Neural crest cell (in vitro differentiated cells): Measurements from ENCODE around the gene KCNK5. TPM values are rescaled to one million over a fixed set of nuclear protein-coding genes. Genes with fewer than 3 reads are reported as not detected.
A peak's percentile ranks its signal among the peaks of the same experiment; 100 is the strongest.

ENCODE experiments used
- DNase-seq: peaks from one replicate; pipeline ENCODE4 v3.0.0; 2021; ENCODE audit warnings: low read depth, mixed read lengths, low spot score
- H3K27ac Mint-ChIP-seq: one replicate; pipeline ENCODE4 v1.8.0; 2021; ENCODE audit warnings: mild to moderate bottlenecking, mixed read lengths; ENCODE audit not compliant: unreplicated experiment
- H3K27me3 Mint-ChIP-seq: 2 replicates; pipeline ENCODE4 v1.8.0; 2021; ENCODE audit warnings: low read depth, mild to moderate bottlenecking, mixed read lengths
- H3K36me3 Mint-ChIP-seq: 2 replicates; pipeline ENCODE4 v1.8.0; 2021; ENCODE audit warnings: low read depth, mild to moderate bottlenecking, mixed read lengths
- H3K4me1 Mint-ChIP-seq: 2 replicates; pipeline ENCODE4 v1.8.0; 2021; ENCODE audit warnings: mixed read lengths
- H3K4me3 Mint-ChIP-seq: one replicate; pipeline ENCODE4 v1.8.0; 2021; ENCODE audit warnings: mild to moderate bottlenecking, mixed read lengths
- H3K9me3 Mint-ChIP-seq: 2 replicates; pipeline ENCODE4 v1.8.0; 2021; ENCODE audit warnings: mixed read lengths
- CTCF ChIP-seq: fragments of 200-600 bp; sonication (generic); conservative IDR thresholded peaks from 2 replicates; pipeline ENCODE4 v1.5.0; 2021; ENCODE audit warnings: antibody characterized with exemption, mild to moderate bottlenecking
- total RNA-seq: library from RNA; stranded (reverse); gene quantifications from 2 replicates; pipeline ENCODE4 v1.2.1, GENCODE V29; 2021

The KCNK5 gene
- total RNA-seq, 1 donor from 2014 or later, result 32.7 TPM

- Mint-ChIP-seq H3K27me3 (peaks cover 17% of the 10 kb centered on the region), H3K4me1 (peaks cover 80% of the 10 kb centered on the region), H3K9me3 (no peaks in the 10 kb centered on the region), H3K4me3 (peak overlapping the region; percentile 91), H3K36me3 (peaks cover 13% of the 10 kb centered on the region), H3K27ac (no peak overlapping the region)
- DNase-seq, result no peak
- no peak for TF ChIP-seq CTCF
Observed at GRCh38 chr6:39225946-39226437, 3.3 kb downstream of the KCNK5 start.

GRCh38 chr6:39225543-39225942, 3.7 kb downstream of the KCNK5 start:
- Mint-ChIP-seq H3K27me3 (peaks cover 17% of the 10 kb centered on the region), H3K27ac (peak overlapping the region; percentile 46), H3K9me3 (no peaks in the 10 kb centered on the region), H3K4me1 (peaks cover 79% of the 10 kb centered on the region), H3K36me3 (peaks cover 13% of the 10 kb centered on the region), H3K4me3 (peak overlapping the region; percentile 91)
- no peak for TF ChIP-seq CTCF
- no peak for DNase-seq

- peak overlapping the region; percentile 72 for H3K27ac Mint-ChIP-seq
- no peaks in the 10 kb centered on the region for H3K9me3 Mint-ChIP-seq
- peaks cover 78% of the 10 kb centered on the region for H3K4me1 Mint-ChIP-seq
- no peak for DNase-seq
- H3K27me3 Mint-ChIP-seq, result peaks cover 17% of the 10 kb centered on the region
- peak overlapping the region; percentile 87 for H3K4me3 Mint-ChIP-seq
- no peak for TF ChIP-seq CTCF
- H3K36me3 Mint-ChIP-seq, result peaks cover 13% of the 10 kb centered on the region
Observed at GRCh38 chr6:39224523-39225182, 4.6 kb downstream of the KCNK5 start.

GRCh38 chr6:39224011-39224410, 5.3 kb downstream of the KCNK5 start:
- Mint-ChIP-seq H3K36me3 (peaks cover 13% of the 10 kb centered on the region), H3K4me1 (peaks cover 83% of the 10 kb centered on the region), H3K4me3 (peak overlapping the region; percentile 87), H3K9me3 (no peaks in the 10 kb centered on the region), H3K27ac (no peak overlapping the region), H3K27me3 (peaks cover 17% of the 10 kb centered on the region)
- no peak for DNase-seq
- TF ChIP-seq CTCF, result no peak

- Mint-ChIP-seq H3K27me3 (peaks cover 12% of the 10 kb centered on the region), H3K4me1 (peaks cover 84% of the 10 kb centered on the region), H3K36me3 (peaks cover 13% of the 10 kb centered on the region), H3K9me3 (no peaks in the 10 kb centered on the region), H3K27ac (no peak overlapping the region), H3K4me3 (peak overlapping the region; percentile 87)
- no peak for DNase-seq
- TF ChIP-seq CTCF, result no peak
Observed at GRCh38 chr6:39223555-39223954, 5.7 kb downstream of the KCNK5 start.
